RCC 7860 (cell line): ENCODE data around the gene WNT11.

Experiments
- DNase-seq: peaks from one replicate; pipeline ENCODE4 v3.0.0-alpha.2; 2015; ENCODE audit warnings: low spot score
- FAIRE-seq: peaks from 2 replicates; lab custom pipeline; 2012; peaks lifted over from hg19 to GRCh38; lab: Jason Lieb, UNC

The WNT11 gene

GRCh38 chr11:76177250-76177686, 29.0 kb downstream of the WNT11 start:
- FAIRE-seq (no peak), DNase-seq (no peak)

- no peak for FAIRE-seq
- no peak for DNase-seq
These were observed 29.8 kb downstream of the WNT11 start for GRCh38 chr11:76176463-76176862.

GRCh38 chr11:76175783-76176182, 30.5 kb downstream of the WNT11 start:
- FAIRE-seq = no peak

GRCh38 chr11:76174330-76174729, 32.0 kb downstream of the WNT11 start:
- FAIRE-seq (no peak), DNase-seq (no peak)

More at GRCh38 chr11:76175783-76176182, 30.5 kb downstream of the WNT11 start:
- no peak for DNase-seq

- DNase-seq (no peak), FAIRE-seq (no peak)
These were observed 32.6 kb downstream of the WNT11 start for GRCh38 chr11:76173663-76174062.

- FAIRE-seq = no peak
These were observed 33.7 kb downstream of the WNT11 start for GRCh38 chr11:76172583-76172982.

GRCh38 chr11:76170468-76170867, 35.8 kb downstream of the WNT11 start:
- DNase-seq (no peak), FAIRE-seq (no peak)

More at GRCh38 chr11:76172583-76172982, 33.7 kb downstream of the WNT11 start:
- DNase-seq = no peak

- no peak for DNase-seq
- no peak for FAIRE-seq
These were observed 36.8 kb downstream of the WNT11 start for GRCh38 chr11:76169473-76169896.

GRCh38 chr11:76167590-76167989, 38.7 kb downstream of the WNT11 start:
- FAIRE-seq (no peak), DNase-seq (no peak)

GRCh38 chr11:76166314-76166713, 40.0 kb downstream of the WNT11 start:
- no peak for DNase-seq
- no peak for FAIRE-seq

- DNase-seq (no peak), FAIRE-seq (no peak)
These were observed 41.2 kb downstream of the WNT11 start for GRCh38 chr11:76164861-76165751.

GRCh38 chr11:76164081-76164480, 42.2 kb downstream of the WNT11 start:
- FAIRE-seq (no peak), DNase-seq (no peak)

GRCh38 chr11:76163289-76163880, 42.9 kb downstream of the WNT11 start:
- FAIRE-seq = no peak
- no peak for DNase-seq

GRCh38 chr11:76162336-76163288, 43.7 kb downstream of the WNT11 start:
- no peak for FAIRE-seq

GRCh38 chr11:76161261-76161961, 44.9 kb downstream of the WNT11 start:
- FAIRE-seq (no peak), DNase-seq (no peak)

More at GRCh38 chr11:76162336-76163288, 43.7 kb downstream of the WNT11 start:
- DNase-seq = no peak

- FAIRE-seq (no peak), DNase-seq (no peak)
These were observed 45.4 kb downstream of the WNT11 start for GRCh38 chr11:76160856-76161255.

GRCh38 chr11:76159983-76160661, 46.2 kb downstream of the WNT11 start:
- DNase-seq (no peak), FAIRE-seq (no peak)

- FAIRE-seq (no peak), DNase-seq (no peak)
These were observed 46.9 kb downstream of the WNT11 start for GRCh38 chr11:76159303-76159937.
